ENCODE results near the gene DNMBP.
"Not testable (repeated sequence)": the region's sequence is repeated elsewhere in the genome, so short reads cannot be mapped to it uniquely, and the experiment has no call there.

Gene DNMBP

DNA sequence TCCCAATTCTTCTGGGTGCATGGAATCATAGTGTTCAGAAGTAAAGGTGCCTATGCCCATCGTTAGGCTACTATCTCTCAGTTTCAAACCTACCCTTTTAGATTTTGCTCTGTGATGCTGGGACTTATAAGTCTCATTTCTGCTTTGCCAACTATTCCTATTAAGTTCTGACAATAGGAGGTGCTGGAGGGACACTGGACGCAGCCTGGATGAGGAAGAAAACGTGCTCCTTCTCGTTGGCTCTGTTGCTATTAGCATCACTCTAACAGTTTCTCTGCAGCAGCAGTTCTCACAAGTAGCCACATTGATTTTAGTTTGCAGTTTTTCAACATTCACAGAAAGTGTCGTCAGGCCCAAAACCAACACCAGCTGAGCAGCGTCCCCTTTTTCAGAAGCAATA, 154.9 kb downstream of the DNMBP start:
- peak; percentile 27 to 47 for DNase-seq

DNA sequence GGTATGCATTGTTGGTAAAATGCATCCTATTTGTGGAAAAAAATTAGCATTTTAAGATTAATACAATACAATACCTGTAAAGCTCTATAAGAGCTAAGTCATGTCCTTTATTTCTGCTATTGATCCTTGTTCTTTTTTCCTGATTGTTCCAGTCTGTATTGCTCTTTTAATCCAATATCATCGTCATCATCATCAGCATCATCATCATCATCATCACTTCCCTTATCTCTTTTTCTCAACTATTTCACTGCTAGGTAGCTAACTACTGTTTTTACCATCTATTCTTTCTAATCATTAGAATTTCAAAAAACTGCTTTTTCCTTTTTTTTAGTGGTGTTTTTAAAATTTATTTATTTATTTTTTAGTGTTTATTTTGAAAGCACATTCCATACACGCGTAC, 156.1 kb downstream of the DNMBP start:
- DNase-seq = no peak

GRCh38 chr10:99852481-99853213, 157.1 kb downstream of the DNMBP start:
- no peak for DNase-seq

DNA sequence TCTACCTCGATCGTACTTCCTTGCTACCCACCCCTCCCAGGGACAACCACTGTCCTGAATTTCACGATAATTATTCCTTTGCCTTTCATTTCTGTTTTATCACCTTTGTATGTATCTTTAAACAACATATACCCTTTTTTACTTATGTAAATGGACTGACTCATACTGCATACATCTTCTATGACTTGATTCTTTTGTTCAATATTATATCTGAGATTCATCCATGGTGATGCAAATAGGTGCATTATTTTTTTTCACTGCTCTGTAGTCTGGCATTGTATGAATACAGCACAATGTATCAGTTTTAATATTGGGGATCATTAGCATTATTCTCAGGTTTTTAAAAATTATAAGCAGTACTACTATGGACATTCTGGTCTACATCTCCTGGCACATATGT, 157.9 kb downstream of the DNMBP start:
- DNase-seq = no peak

DNA sequence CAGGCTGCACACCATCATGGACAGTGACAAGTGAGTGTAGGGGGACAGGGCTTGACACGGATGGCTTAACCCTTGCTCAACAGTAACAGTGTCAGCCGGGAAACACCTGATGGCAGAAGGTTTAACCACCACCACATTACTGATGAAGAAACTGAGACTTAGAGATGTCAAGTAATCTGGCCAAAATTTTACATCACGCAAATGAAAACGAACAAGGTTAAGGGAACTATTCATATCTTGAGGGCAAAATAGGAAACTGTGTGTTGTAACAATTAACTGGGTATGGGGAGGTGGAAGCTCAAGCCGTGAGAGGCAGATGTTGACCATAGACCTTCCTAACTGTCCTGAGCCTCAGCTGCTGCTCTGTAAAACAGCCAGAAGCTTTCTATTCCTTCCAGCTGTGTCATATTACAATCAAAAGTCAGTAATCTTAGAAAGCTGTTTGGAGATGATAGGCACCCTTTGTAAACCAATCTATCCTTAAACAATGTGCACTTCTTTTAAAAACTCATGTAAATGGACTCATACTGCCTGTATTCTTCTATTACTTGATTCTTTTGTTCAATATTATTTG, 158.9 kb downstream of the DNMBP start:
- DNase-seq = peak in 1 of 2 donors; percentile 22

GRCh38 chr10:99850021-99850766, 159.6 kb downstream of the DNMBP start:
- no peak for DNase-seq

- no peak for DNase-seq
These were observed 160.2 kb downstream of the DNMBP start for GRCh38 chr10:99849536-99849935.

DNA sequence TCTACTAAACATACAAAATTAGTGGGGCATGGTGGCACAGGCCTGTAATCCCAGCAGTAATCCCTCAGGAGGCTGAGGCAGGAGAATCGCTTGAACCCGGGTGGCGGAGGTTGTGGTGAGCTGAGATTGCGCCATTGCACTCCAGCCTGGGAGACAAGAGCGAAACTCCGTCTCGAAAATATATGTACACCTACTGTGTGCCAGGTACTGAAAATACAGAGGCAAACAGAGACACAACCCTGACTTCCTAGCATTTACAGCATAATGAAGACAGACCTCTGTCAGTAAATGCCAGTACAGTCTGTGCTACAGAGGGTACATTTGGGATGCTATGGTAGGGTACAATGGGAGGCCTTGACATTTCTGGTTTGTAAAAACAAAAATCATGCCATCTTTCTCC, 160.7 kb downstream of the DNMBP start:
- DNase-seq = no peak

DNA sequence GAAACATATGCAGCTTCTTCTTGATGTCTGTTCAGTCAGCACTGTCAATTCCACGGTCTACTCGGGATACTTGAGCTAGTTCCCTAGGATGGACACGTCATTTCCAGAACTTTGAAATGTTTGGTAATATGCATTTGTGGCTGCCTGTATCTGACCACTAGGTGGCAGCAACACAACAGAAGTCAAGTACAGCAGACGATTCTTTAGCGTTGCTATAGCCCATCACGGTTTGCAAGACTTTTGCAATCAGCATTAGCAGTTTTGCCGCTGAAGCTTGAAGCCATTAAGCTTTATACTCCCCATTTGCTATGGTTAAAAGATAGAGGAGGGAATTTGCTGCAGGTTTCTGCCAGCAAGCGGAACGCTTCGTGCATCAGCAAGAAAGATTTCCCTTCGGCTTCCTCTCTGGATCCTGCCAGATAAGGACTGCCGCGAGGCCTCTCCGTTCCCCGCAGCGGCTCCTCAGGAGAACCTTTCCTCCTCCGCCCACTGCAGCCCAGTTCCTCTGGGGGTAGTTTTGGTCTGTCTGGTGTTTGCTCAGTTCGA, 163.8 kb downstream of the DNMBP start:
- DNase-seq = peak; percentile 90 to 95

DNA sequence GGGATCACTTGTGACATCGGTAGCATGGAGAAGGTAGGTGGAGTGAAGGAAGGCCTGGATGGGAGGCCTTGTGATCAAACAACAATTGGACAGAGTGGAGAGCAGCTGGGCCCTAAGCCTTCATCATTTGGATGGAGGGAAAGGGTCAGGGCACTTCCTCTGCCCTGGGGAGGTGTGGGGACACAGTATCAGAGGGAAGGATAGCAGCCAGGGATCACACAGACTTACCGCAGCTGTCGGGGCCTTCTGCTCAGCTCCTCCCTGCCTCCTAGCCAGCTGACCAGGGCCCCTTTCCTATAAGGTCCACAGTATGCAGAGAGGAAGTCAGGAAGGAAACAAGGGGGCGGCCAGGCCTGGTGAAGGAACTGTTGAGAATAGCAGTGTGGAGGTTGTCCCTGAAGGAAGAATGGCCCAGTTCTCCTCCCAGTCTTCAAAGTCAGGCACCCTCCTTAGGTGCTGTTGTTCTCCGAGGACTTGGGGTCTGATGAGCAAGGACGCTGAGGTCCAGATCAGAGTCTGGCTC, 165.3 kb downstream of the DNMBP start:
- DNase-seq = peak in 1 of 2 donors; percentile 27

DNA sequence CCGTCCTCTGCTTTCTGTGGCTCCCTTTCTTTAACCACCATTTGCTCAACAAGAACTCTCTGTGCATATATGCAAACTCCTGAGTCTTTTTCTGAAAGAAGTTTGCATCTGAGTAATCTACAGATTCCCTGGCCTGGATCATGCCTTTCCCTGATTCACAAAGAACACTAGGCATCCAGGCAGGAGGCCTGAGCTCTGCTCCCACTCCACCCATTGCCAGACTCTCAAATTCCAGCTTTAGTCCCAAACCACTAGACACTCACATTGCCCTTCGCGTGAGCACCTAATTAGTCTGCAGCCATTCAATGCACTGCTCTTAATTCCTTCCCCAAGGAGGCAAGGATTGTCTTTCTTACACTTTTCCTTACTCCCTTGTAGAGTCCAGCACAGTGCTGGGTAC, 166.4 kb downstream of the DNMBP start:
- no peak for DNase-seq

DNA sequence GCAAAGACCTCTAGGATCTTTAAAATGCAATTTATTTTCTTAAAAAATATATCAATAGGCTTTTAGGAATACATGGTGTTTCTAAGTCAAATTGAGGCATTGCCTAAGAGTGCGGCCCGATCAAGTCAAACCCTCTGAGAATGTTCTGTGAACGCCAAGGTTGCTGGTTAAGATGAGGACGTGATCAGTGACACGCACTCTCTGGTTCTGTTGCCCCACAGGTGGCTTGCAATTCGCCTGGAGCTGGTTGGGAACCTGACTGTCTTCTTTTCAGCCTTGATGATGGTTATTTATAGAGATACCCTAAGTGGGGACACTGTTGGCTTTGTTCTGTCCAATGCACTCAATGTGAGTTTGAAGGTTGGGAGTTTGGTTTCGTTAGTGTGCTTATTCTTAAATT, 168.0 kb downstream of the DNMBP start:
- no peak for DNase-seq

DNA sequence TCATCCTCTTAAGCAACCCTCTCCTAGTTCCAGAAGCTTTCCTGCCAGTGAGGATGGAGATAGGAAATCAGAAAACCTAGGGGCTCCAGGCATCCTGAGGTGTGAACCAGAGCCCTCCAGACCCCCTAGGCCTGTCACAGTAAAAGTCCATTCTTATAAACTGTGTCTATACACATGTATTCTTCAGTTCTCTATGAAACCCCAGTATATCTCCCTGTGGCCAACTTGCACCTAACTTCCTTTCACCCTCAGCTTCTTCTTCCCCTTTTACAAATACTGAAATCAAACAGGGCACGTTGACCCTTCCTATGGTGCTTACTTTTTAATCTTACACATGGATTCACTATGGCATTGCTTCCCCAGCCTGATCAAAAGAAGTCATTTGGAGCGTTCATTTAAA, 168.9 kb downstream of the DNMBP start:
- DNase-seq = not testable (repeated sequence)

DNA sequence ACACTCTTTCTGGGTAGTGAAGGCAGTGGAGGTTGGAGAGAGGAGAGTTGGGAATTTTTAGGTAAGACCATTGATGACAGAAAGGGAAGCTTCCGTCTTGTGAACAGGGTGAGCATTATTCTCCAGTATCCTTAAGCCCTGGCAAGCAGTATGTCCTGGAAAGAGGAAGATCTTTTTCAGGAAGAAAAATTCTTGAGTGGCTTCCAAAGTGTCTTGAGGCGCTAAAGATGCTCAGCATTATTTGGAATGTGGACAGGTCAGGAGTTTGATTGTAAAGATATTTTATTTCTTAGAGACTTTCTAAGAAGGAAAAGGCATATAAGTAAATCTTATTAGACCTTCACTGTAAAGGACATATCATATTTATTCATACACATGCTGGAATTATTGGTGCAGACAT, 173.0 kb downstream of the DNMBP start:
- no peak for DNase-seq

GRCh38 chr10:99835947-99836346, 173.8 kb downstream of the DNMBP start:
- DNase-seq = no peak

- no peak for DNase-seq
These were observed 175.3 kb downstream of the DNMBP start for GRCh38 chr10:99834410-99834809.

- DNase-seq = no peak
These were observed 177.3 kb downstream of the DNMBP start for GRCh38 chr10:99832439-99832838.

DNA sequence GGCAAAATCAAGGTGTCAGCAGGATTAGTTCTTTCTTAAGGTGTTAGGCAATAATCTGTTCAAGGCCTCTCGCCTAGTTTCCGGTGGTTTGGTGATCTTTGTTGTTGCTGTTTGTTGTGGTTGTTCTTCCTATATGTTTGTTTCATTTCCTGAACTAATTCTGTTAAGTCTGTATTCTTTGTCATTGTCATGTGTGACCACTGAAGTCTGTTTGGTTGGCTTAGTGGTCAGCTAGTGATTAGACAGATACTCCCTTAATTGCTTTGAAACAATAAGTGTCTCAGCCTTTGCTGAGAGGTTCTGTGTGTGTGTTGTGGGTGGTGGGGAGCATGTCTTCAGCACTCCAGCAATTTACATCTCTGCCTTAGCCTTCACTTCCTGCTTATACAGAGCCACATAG, 181.3 kb downstream of the DNMBP start:
- no peak for DNase-seq

- no peak for DNase-seq
These were observed 181.8 kb downstream of the DNMBP start for GRCh38 chr10:99827936-99828335.

Measured in inflammatory macrophage (primary cell).